Activated CD4-positive, alpha-beta T cell treated with anti-CD3 and anti-CD28 coated beads for 36 hours (primary cell): Measurements from ENCODE around the gene FAM219A. TPM values are rescaled to one million over a fixed set of nuclear protein-coding genes. Genes with fewer than 3 reads are reported as not detected.
A peak's percentile ranks its signal among the peaks of the same experiment; 100 is the strongest.

Experiments used
- ATAC-seq: fragments of 200-7000 bp; cut with Tn5 transposase; one replicate; pipeline ENCODE4 v1.10.0; 2021; ENCODE audit warnings: mild to moderate bottlenecking, moderate library complexity
- CTCF ChIA-PET: fragments of 350-600 bp; sonication (Branson Sonifier 250); formaldehyde crosslinking; loops from one replicate; lab custom pipeline; 2021; ENCODE audit warnings: antibody characterized with exemption; lab: Charles Lee
- POLR2A ChIA-PET: fragments of 350-600 bp; sonication (Branson Sonifier 250); formaldehyde crosslinking; loops from one replicate; lab custom pipeline; 2021; ENCODE audit warnings: antibody characterized with exemption, inconsistent platforms; lab: Charles Lee
- DNase-seq: peaks from one replicate; pipeline ENCODE4 v3.0.0-alpha.2; 2020
- H3K27ac Mint-ChIP-seq: one replicate; pipeline ENCODE4 v1.8.0; 2021; ENCODE audit warnings: mixed read lengths
- H3K27me3 Mint-ChIP-seq: one replicate; pipeline ENCODE4 v1.8.0; 2021; ENCODE audit warnings: mixed read lengths
- H3K36me3 Mint-ChIP-seq: one replicate; pipeline ENCODE4 v1.8.0; 2021; ENCODE audit warnings: low read depth, mixed read lengths
- H3K4me1 Mint-ChIP-seq: one replicate; pipeline ENCODE4 v1.8.0; 2021; ENCODE audit warnings: mixed read lengths
- H3K4me3 Mint-ChIP-seq: one replicate; pipeline ENCODE4 v1.8.0; 2021; ENCODE audit warnings: mild to moderate bottlenecking, moderate library complexity, mixed read lengths
- H3K9me3 Mint-ChIP-seq: one replicate; pipeline ENCODE4 v1.8.0; 2021; ENCODE audit warnings: low read depth, mixed read lengths
- intact Hi-C, 2 experiments: fragments of 100-400 bp; cut with DNase I in 1 of 2; cut with micrococcal nuclease in 1 of 2; formaldehyde crosslinking; loops; one replicate each; pipeline versions ENCODE4 v1.14.2 to v1.15.1; 2022 to 2024; cut with DNase I, micrococcal nuclease
- total RNA-seq, 2 experiments: library from RNA; stranded (reverse); gene quantifications; one replicate each; pipeline ENCODE4 v1.2.3, GENCODE V29; 2021

The FAM219A gene
- total RNA-seq, 2 experiments from 2014 or later = 9.7 to 12.9 TPM

GRCh38 chr9:34405719-34406118 lies 52.7 kb downstream of the FAM219A start:
- POLR2A ChIA-PET = no interaction called here
- CTCF ChIA-PET = interaction anchor here (0.9 to 4.6 kb wide), 4 partner anchors 95 to 157 kb away, joined by 3 to 36 read pairs (median 11); no protein-coding TSS in a partner anchor

DNA sequence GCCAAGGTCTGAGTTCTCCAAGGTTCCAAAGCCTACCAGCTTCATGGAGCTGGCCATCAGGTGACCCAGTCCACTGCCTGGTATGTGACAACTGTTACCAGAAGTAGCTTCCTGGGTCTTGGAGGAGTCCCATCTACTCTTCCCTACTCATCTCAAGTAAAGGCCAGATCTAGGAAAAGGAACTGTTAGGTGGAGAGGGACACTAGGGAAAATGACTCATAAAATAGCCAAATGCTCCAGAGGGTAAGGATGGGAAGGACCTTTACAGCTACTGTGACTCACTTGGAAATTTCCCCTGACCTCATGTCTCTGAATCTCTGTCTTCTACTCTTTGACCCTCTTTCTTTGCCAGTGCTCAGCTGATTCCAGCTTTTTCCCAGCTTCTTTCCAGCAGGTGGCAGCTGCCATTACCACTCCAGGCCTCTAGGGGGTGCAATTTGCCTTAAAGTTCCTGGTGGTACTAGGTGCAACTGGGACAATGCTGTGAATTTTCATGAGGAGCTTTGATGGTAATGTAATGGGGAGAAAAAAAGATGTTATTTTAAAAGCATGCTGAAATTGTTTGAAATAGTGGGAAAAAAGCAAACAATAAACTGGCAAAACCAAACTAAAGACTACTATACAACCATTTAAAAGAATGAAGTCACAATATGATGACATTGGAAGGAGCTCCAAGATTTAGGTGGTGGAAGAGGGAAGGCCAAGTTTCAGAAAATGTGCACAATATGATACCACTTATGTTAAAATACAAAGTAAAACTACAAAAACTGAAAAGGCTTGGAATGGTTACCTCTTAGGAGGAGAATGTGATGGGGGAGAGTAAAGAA lies 54.6 kb downstream of the FAM219A start:
- Mint-ChIP-seq H3K27ac (no peak overlapping the region), H3K4me1 (no peaks in the 10 kb centered on the region), H3K27me3 (no peaks in the 10 kb centered on the region), H3K9me3 (no peaks in the 10 kb centered on the region), H3K36me3 (peaks cover 8% of the 10 kb centered on the region), H3K4me3 (no peak overlapping the region)
- POLR2A ChIA-PET = no interaction called here
- peak; percentile 76 for DNase-seq
- intact Hi-C loops = loop anchor here (1.0 kb wide), 4 partner anchors 97 to 200 kb away; no protein-coding TSS in a partner anchor
- peak; percentile 16 for ATAC-seq
- CTCF ChIA-PET = interaction anchor here (0.5 to 4.6 kb wide), 70 partner anchors 9 to 1128 kb away, joined by 3 to 36 read pairs (median 4); partner anchors contain the start of genes DCTN3, MYORG and SIGMAR1

More at GRCh38 chr9:34405719-34406118, 52.7 kb downstream of the FAM219A start:
- H3K4me1 Mint-ChIP-seq = no peaks in the 10 kb centered on the region
- no peak overlapping the region for H3K4me3 Mint-ChIP-seq
- H3K36me3 Mint-ChIP-seq = peaks cover 5% of the 10 kb centered on the region
- DNase-seq (no peak), ATAC-seq (no peak)
- H3K27ac Mint-ChIP-seq = no peak overlapping the region
- intact Hi-C loops = no loop called here
- no peaks in the 10 kb centered on the region for H3K9me3 Mint-ChIP-seq
- no peaks in the 10 kb centered on the region for H3K27me3 Mint-ChIP-seq

- CTCF ChIA-PET = no interaction called here
- no peaks in the 10 kb centered on the region for H3K27me3 Mint-ChIP-seq
Observed at GRCh38 chr9:34400686-34401602, 57.4 kb downstream of the FAM219A start.

GRCh38 chr9:34400275-34400674 lies 58.1 kb downstream of the FAM219A start:
- Mint-ChIP-seq H3K4me3 (no peak overlapping the region), H3K36me3 (peaks cover 8% of the 10 kb centered on the region), H3K27ac (no peak overlapping the region), H3K9me3 (no peaks in the 10 kb centered on the region), H3K4me1 (no peaks in the 10 kb centered on the region), H3K27me3 (no peaks in the 10 kb centered on the region)
- DNase-seq = no peak
- ATAC-seq = no peak
- intact Hi-C loops = no loop called here
- ChIA-PET POLR2A (no interaction called here), CTCF (no interaction called here)

More at GRCh38 chr9:34400686-34401602, 57.4 kb downstream of the FAM219A start:
- POLR2A ChIA-PET = no interaction called here
- no peak for DNase-seq
- no peak for ATAC-seq
- Mint-ChIP-seq H3K4me1 (no peaks in the 10 kb centered on the region), H3K4me3 (no peak overlapping the region), H3K36me3 (peaks cover 8% of the 10 kb centered on the region), H3K27ac (no peak overlapping the region), H3K9me3 (no peaks in the 10 kb centered on the region)
- intact Hi-C loops = no loop called here

DNA sequence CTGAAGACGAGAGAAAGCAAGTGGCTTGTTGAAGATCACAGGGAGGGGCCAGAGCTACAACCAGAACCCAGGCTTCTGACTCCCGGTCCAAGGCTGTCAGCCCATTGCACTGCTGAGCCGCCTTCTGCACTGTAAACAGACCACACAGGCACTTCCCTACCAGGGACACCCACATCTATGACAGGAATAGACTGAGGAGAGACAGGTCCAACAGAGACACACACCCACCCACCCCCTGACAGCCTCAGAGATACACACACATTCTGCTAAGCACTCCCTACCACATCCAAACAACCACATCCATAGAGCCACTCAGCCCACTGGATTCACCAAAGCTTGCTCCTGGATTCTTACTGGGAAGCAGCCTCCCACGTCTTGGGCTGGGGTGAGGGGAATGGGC lies 58.6 kb downstream of the FAM219A start:
- intact Hi-C loops = no loop called here
- no peak overlapping the region for H3K27ac Mint-ChIP-seq
- DNase-seq = no peak
- H3K4me3 Mint-ChIP-seq = no peak overlapping the region
- ATAC-seq = no peak
- ChIA-PET POLR2A (no interaction called here), CTCF (no interaction called here)
- H3K36me3 Mint-ChIP-seq = peaks cover 8% of the 10 kb centered on the region
- H3K9me3 Mint-ChIP-seq = no peaks in the 10 kb centered on the region
- H3K4me1 Mint-ChIP-seq = no peaks in the 10 kb centered on the region
- H3K27me3 Mint-ChIP-seq = no peaks in the 10 kb centered on the region

- Mint-ChIP-seq H3K4me3 (no peak overlapping the region), H3K36me3 (peaks cover 8% of the 10 kb centered on the region), H3K27me3 (no peaks in the 10 kb centered on the region), H3K27ac (no peak overlapping the region), H3K9me3 (no peaks in the 10 kb centered on the region), H3K4me1 (no peaks in the 10 kb centered on the region)
- CTCF ChIA-PET = no interaction called here
- ATAC-seq = no peak
- intact Hi-C loops = no loop called here
- POLR2A ChIA-PET = no interaction called here
- DNase-seq = no peak
Observed at GRCh38 chr9:34398875-34399274, 59.5 kb downstream of the FAM219A start.

DNA sequence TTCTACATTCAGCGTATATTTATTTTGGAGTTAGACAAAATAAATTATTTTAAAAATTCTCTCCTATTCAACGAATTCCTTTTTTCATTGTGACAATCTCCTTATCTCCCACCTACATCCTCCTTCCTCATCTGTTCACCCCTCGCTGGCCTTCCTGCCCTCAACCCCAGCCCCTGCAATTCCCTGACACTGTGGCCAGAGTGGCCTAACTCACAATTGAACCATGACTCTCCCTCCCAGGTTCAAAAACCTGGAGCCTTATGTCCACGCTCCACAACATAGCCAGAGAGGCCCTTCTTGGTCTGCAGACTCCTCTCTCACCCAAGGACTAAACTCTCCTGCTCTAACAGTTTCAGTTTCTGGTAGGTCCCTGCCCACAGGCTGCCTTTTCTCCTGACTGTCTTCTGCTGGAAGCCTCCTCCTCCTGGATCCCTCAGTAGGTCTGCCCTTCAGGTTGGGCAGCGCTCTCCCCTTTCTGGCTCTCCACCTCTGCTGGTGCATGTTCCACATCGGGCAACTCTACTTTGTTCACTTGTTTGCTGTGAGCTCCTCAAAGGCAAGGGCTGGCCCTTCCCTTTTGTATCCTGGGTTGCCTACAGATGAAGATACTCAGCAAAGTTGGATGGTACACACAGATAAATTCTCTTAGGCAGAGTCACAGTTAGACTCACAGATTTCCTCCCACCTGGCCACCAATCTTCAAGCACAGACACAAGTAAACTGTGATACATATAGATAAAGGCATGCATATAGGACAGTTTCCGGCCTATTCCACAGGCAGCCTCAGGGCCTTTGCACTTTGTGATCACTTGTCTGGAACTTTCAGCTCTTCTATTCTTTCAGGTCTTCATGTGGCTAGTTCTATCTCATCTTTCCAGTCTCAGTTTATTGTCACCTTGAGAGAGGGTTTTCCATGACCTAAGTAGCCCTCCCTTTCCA lies 61.8 kb downstream of the FAM219A start:
- ChIA-PET POLR2A (no interaction called here), CTCF (no interaction called here)
- no peak overlapping the region for H3K27ac Mint-ChIP-seq
- ATAC-seq (no peak), DNase-seq (no peak)
- H3K4me3 Mint-ChIP-seq = no peak overlapping the region
- H3K4me1 Mint-ChIP-seq = no peaks in the 10 kb centered on the region
- H3K36me3 Mint-ChIP-seq = peaks cover 5% of the 10 kb centered on the region
- no peaks in the 10 kb centered on the region for H3K9me3 Mint-ChIP-seq
- H3K27me3 Mint-ChIP-seq = no peaks in the 10 kb centered on the region
- intact Hi-C loops = no loop called here

DNA sequence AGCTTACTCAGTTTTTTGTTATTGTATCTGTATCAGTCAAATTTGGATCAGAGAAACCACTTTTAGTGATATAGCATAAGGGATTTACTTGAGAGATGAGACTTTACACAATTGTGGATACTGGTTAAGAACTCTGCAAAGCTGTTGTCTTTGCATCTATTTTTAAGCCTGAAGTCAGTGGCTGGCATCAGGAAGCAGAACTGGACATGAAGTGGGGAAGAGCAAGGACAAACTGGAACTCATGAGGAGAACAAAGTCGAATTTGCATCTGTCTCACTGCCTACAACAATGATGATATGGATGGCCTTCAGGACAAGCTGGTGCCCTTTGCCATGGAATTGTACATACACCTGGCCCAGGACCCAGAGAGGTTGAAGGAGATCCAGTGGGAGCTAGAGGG lies 65.9 kb downstream of the FAM219A start:
- no peak for DNase-seq
- Mint-ChIP-seq H3K9me3 (no peaks in the 10 kb centered on the region), H3K27ac (no peak overlapping the region), H3K4me1 (no peaks in the 10 kb centered on the region), H3K27me3 (no peaks in the 10 kb centered on the region), H3K4me3 (no peak overlapping the region), H3K36me3 (no peaks in the 10 kb centered on the region)
- ChIA-PET POLR2A (no interaction called here), CTCF (interaction anchor here (0.5 to 1.5 kb wide), 3 partner anchors 11 to 1422 kb away, joined by 3 to 14 read pairs (median 4); no protein-coding TSS in a partner anchor)
- intact Hi-C loops = no loop called here
- ATAC-seq = no peak

GRCh38 chr9:34387239-34387638 lies 71.1 kb downstream of the FAM219A start:
- ChIA-PET POLR2A (no interaction called here), CTCF (interaction anchor here (0.6 to 2.3 kb wide), 5 partner anchors 12 to 633 kb away, joined by 3 to 7 read pairs (median 4); no protein-coding TSS in a partner anchor)
- no peak for DNase-seq
- no peaks in the 10 kb centered on the region for H3K4me1 Mint-ChIP-seq
- ATAC-seq = no peak
- H3K9me3 Mint-ChIP-seq = no peaks in the 10 kb centered on the region
- no peak overlapping the region for H3K4me3 Mint-ChIP-seq
- no peaks in the 10 kb centered on the region for H3K27me3 Mint-ChIP-seq
- no peaks in the 10 kb centered on the region for H3K36me3 Mint-ChIP-seq
- intact Hi-C loops = loop anchor here in 1 of 2 experiments (5.0 kb wide), 1 partner anchor 50 kb away; no protein-coding TSS in a partner anchor
- no peak overlapping the region for H3K27ac Mint-ChIP-seq

DNA sequence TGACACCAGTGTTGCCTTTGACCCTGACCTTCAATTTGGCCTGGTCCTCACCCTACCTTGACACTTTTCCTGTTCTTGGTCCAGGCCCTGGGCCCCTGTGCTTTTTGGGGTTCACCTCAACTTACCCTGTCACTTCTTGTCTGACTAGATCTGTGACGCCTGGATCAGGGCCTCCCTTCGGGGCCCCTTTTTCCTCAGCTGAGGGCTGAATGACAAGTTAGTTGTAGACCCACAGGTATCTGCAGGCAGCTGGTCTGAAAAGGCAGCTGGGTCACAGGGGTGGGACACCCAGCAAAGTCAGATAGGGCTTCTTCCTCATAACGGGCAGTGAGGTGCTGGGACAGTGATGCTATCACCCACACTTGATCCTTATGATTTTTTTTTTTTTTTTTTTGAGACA lies 71.7 kb downstream of the FAM219A start:
- no peaks in the 10 kb centered on the region for H3K27me3 Mint-ChIP-seq
- intact Hi-C loops = loop anchor here in 1 of 2 experiments (5.0 kb wide), 1 partner anchor 51 kb away; no protein-coding TSS in a partner anchor
- CTCF ChIA-PET = interaction anchor here (0.6 to 1.4 kb wide), 4 partner anchors 17 to 633 kb away, joined by 3 to 5 read pairs (median 4); no protein-coding TSS in a partner anchor
- DNase-seq = no peak
- H3K4me1 Mint-ChIP-seq = no peaks in the 10 kb centered on the region
- no peak for ATAC-seq
- H3K36me3 Mint-ChIP-seq = no peaks in the 10 kb centered on the region
- no peak overlapping the region for H3K27ac Mint-ChIP-seq
- no peaks in the 10 kb centered on the region for H3K9me3 Mint-ChIP-seq
- POLR2A ChIA-PET = no interaction called here
- H3K4me3 Mint-ChIP-seq = no peak overlapping the region
